Measurements from ENCODE around the gene NDUFS7. TPM values are rescaled to one million over a fixed set of nuclear protein-coding genes. Genes with fewer than 3 reads are reported as not detected.

NDUFS7 gene
- total RNA-seq, 1 experiment from 2014 or later: 83.9 TPM

GRCh38 chr19:1396019-1396767 lies 12.5 kb downstream of the NDUFS7 start:
- Histone ChIP-seq H3K4ac (ENCODE audit: low read depth, low read length) (no peak overlapping the region), H2AK5ac (ENCODE audit: insufficient read length, low read length) (no peak overlapping the region), H3K9me3 (ENCODE audit: control insufficient read depth, low read depth, low read length) (no peaks in the 10 kb centered on the region), H3K27me3 (ENCODE audit: insufficient read depth, low read length) (no peaks in the 10 kb centered on the region), H2BK120ac (ENCODE audit: low read depth, low read length, poor library complexity, severe bottlenecking) (no peak overlapping the region), H3K14ac (ENCODE audit: insufficient read depth, low read length) (no peak overlapping the region; the same call in 1 of the 2 replicates), H3K23ac (ENCODE audit: insufficient read length, low read depth, low read length) (no peak overlapping the region), H4K20me1 (ENCODE audit: control insufficient read depth, insufficient read depth, insufficient read length) (no peaks in the 10 kb centered on the region), H3T11ph (ENCODE audit: low read length) (no peak overlapping the region), H3K23me2 (ENCODE audit: insufficient read length, low read depth, low read length, poor library complexity, severe bottlenecking) (no peaks in the 10 kb centered on the region), H3K27ac (ENCODE audit: insufficient read length, low read depth, low read length) (no peak overlapping the region), H3K9ac (ENCODE audit: extremely low read depth, insufficient read length, low read length) (no peak overlapping the region), H2BK20ac (ENCODE audit: low read depth, low read length, poor library complexity, severe bottlenecking) (no peak overlapping the region), H3K79me1 (ENCODE audit: insufficient read depth, low read depth, low read length, poor library complexity, severe bottlenecking) (no peaks in the 10 kb centered on the region), H4K91ac (ENCODE audit: insufficient read length, low read depth, low read length) (no peak overlapping the region), H3K4me2 (ENCODE audit: insufficient read depth, insufficient read length, low read length) (no peak overlapping the region), H2BK12ac (ENCODE audit: insufficient read length, low read depth, low read length) (no peak overlapping the region), H2AFZ (ENCODE audit: low read length) (no peak overlapping the region), H3K18ac (ENCODE audit: insufficient read length, low read depth, low read length) (no peak overlapping the region), H2BK5ac (ENCODE audit: insufficient read length, low read length) (no peak overlapping the region), H4K5ac (ENCODE audit: insufficient read length, low read depth, low read length) (no peak overlapping the region), H4K8ac (replicated peaks; ENCODE audit: insufficient read length, low read depth, low read length) (no peak overlapping the region), H3K56ac (ENCODE audit: insufficient read length, low read depth, low read length) (no peak overlapping the region), H3K4me1 (ENCODE audit: insufficient read depth, low read length) (no peaks in the 10 kb centered on the region), H2BK15ac (ENCODE audit: low read depth, low read length) (no peak overlapping the region), H3K79me2 (ENCODE audit: insufficient read depth, low read length) (no peaks in the 10 kb centered on the region)
- peaks cover 0 to 6% of the 10 kb centered on the region in 2 experiments; a peak in 2 of 4 replicates for H3K4me1 Mint-ChIP-seq
- WGBS (ENCODE audit: extremely low coverage, insufficient read length, low lambda C conversion rate): no CpG with 5 or more reads among the region's 25 CpGs
- no peak overlapping the region for H3K27ac Mint-ChIP-seq
- TF ChIP-seq, protein P1, sequence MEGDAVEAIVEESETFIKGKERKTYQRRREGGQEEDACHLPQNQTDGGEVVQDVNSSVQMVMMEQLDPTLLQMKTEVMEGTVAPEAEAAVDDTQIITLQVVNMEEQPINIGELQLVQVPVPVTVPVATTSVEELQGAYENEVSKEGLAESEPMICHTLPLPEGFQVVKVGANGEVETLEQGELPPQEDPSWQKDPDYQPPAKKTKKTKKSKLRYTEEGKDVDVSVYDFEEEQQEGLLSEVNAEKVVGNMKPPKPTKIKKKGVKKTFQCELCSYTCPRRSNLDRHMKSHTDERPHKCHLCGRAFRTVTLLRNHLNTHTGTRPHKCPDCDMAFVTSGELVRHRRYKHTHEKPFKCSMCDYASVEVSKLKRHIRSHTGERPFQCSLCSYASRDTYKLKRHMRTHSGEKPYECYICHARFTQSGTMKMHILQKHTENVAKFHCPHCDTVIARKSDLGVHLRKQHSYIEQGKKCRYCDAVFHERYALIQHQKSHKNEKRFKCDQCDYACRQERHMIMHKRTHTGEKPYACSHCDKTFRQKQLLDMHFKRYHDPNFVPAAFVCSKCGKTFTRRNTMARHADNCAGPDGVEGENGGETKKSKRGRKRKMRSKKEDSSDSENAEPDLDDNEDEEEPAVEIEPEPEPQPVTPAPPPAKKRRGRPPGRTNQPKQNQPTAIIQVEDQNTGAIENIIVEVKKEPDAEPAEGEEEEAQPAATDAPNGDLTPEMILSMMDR (conservative IDR thresholded peaks at IDR 0.05): no peak
- no peak overlapping the region for H3K4me3 Mint-ChIP-seq
- peaks cover 5 to 21% (median 18%) of the 10 kb centered on the region in 3 experiments; a peak in 6 of 7 replicates for H3K36me3 Mint-ChIP-seq (ENCODE audit: insufficient read depth in 1 of 3, low read depth in 3 of 3)
- no peaks in the 10 kb centered on the region for H3K9me3 Mint-ChIP-seq
- DNase-seq: no peak
- H3K27me3 Mint-ChIP-seq (ENCODE audit: low read depth): no peaks in the 10 kb centered on the region; the same call in 1 of the 2 replicates
